ACC112 (cell line): ENCODE data around the gene TNFRSF18.

Experiments used
- H2AFZ ChIP-seq: fragments of 200-600 bp; sonication (generic); one replicate; pipeline ENCODE4 v1.6.0; 2017; ENCODE audit warnings: antibody characterized with exemption, low read length; ENCODE audit not compliant: unreplicated experiment
- H3K27ac ChIP-seq: fragments of 200-600 bp; sonication (generic); 2 replicates; pipeline ENCODE4 v1.5.1; 2014; ENCODE audit warnings: low read depth, mild to moderate bottlenecking, antibody characterized with exemption, low read length, moderate library complexity
- H3K27me3 ChIP-seq: fragments of 200-600 bp; sonication (generic); 2 replicates; pipeline ENCODE4 v1.6.1; 2014; ENCODE audit warnings: mild to moderate bottlenecking, antibody characterized with exemption, low read length, moderate library complexity, mixed read lengths; ENCODE audit not compliant: insufficient read depth
- H3K36me3 ChIP-seq: fragments of 200-600 bp; sonication (generic); 2 replicates; pipeline ENCODE4 v1.6.1; 2016; ENCODE audit warnings: mild to moderate bottlenecking, antibody characterized with exemption, low read length, moderate library complexity, mixed read lengths; ENCODE audit not compliant: insufficient read depth
- H3K4me1 ChIP-seq: fragments of 200-600 bp; sonication (generic); one replicate; pipeline ENCODE4 v1.6.1; 2016; ENCODE audit warnings: low read length, mixed read lengths; ENCODE audit not compliant: insufficient read depth, unreplicated experiment, control insufficient read depth
- H3K4me3 ChIP-seq: fragments of 200-600 bp; sonication (generic); 2 replicates; pipeline ENCODE4 v1.5.1; 2014; ENCODE audit warnings: mild to moderate bottlenecking, low read depth, low read length
- H3K79me2 ChIP-seq: fragments of 200-600 bp; sonication (generic); one replicate; pipeline ENCODE4 v1.6.0; 2016; ENCODE audit warnings: low read length; ENCODE audit not compliant: control insufficient read depth, unreplicated experiment, insufficient read depth

TNFRSF18 gene

GRCh38 chr1:1217621-1218523 lies 11.5 kb upstream of the TNFRSF18 start:
- Histone ChIP-seq H3K27me3 (no peaks in the 10 kb centered on the region), H3K4me3 (no peak overlapping the region), H3K36me3 (peaks cover 14% of the 10 kb centered on the region; the same call in 1 of the 2 replicates), H3K27ac (no peak overlapping the region), H2AFZ (no peak overlapping the region), H3K79me2 (no peaks in the 10 kb centered on the region), H3K4me1 (no peaks in the 10 kb centered on the region)

- Histone ChIP-seq H3K4me3 (no peak overlapping the region), H2AFZ (no peak overlapping the region), H3K79me2 (no peaks in the 10 kb centered on the region), H3K4me1 (no peaks in the 10 kb centered on the region), H3K36me3 (peaks cover 8% of the 10 kb centered on the region; the same call in 1 of the 2 replicates), H3K27ac (no peak overlapping the region), H3K27me3 (no peaks in the 10 kb centered on the region)
Observed at GRCh38 chr1:1216770-1217620, 10.6 kb upstream of the TNFRSF18 start.

GRCh38 chr1:1215881-1216605 lies 9.7 kb upstream of the TNFRSF18 start:
- H3K79me2 ChIP-seq = no peaks in the 10 kb centered on the region
- no peaks in the 10 kb centered on the region for H3K4me1 ChIP-seq
- peaks cover 8% of the 10 kb centered on the region; the same call in 1 of the 2 replicates for H3K36me3 ChIP-seq

GRCh38 chr1:1215080-1215676 lies 8.8 kb upstream of the TNFRSF18 start:
- H2AFZ ChIP-seq = no peak overlapping the region
- H3K27me3 ChIP-seq = no peaks in the 10 kb centered on the region
- H3K4me3 ChIP-seq = no peak overlapping the region
- H3K36me3 ChIP-seq = peaks cover 5% of the 10 kb centered on the region; the same call in 1 of the 2 replicates
- no peaks in the 10 kb centered on the region for H3K4me1 ChIP-seq
- H3K27ac ChIP-seq = no peak overlapping the region
- no peaks in the 10 kb centered on the region for H3K79me2 ChIP-seq

More at GRCh38 chr1:1215881-1216605, 9.7 kb upstream of the TNFRSF18 start:
- H3K4me3 ChIP-seq = no peak overlapping the region
- no peaks in the 10 kb centered on the region for H3K27me3 ChIP-seq
- no peak overlapping the region for H2AFZ ChIP-seq
- H3K27ac ChIP-seq = no peak overlapping the region

- H3K27ac ChIP-seq = no peak within 1 kb of the TSS
- H3K36me3 ChIP-seq = peaks cover 5% of the 10 kb centered on the region; the same call in 1 of the 2 replicates
- H3K27me3 ChIP-seq = no peaks in the 10 kb centered on the region
- no peaks in the 10 kb centered on the region for H3K79me2 ChIP-seq
- no peak within 1 kb of the TSS for H3K4me3 ChIP-seq
- H3K4me1 ChIP-seq = no peaks in the 10 kb centered on the region
- H2AFZ ChIP-seq = no peak within 1 kb of the TSS
Observed at GRCh38 chr1:1213345-1214265, 7.2 kb upstream of the TNFRSF18 start, which contains the start of gene TNFRSF4. Gene TNFRSF4 (minus strand): TSS chr1:1214153. CDS start chr1:1214127, 26 bp downstream.

GRCh38 chr1:1212780-1213344 lies 6.5 kb upstream of the TNFRSF18 start:
- H3K4me3 ChIP-seq = no peak overlapping the region
- H3K4me1 ChIP-seq = peaks cover 5% of the 10 kb centered on the region
- H3K27ac ChIP-seq = no peak overlapping the region

GRCh38 chr1:1211541-1212441 lies 5.4 kb upstream of the TNFRSF18 start:
- Histone ChIP-seq H3K36me3 (no peaks in the 10 kb centered on the region), H3K4me3 (no peak overlapping the region), H3K27ac (no peak overlapping the region), H3K4me1 (peaks cover 5% of the 10 kb centered on the region), H2AFZ (no peak overlapping the region), H3K27me3 (peaks cover 6% of the 10 kb centered on the region; the same call in 1 of the 2 replicates), H3K79me2 (no peaks in the 10 kb centered on the region)

More at GRCh38 chr1:1212780-1213344, 6.5 kb upstream of the TNFRSF18 start:
- Histone ChIP-seq H3K79me2 (no peaks in the 10 kb centered on the region), H3K27me3 (no peaks in the 10 kb centered on the region), H3K36me3 (no peaks in the 10 kb centered on the region; the same call in 1 of the 2 replicates), H2AFZ (no peak overlapping the region)

- Histone ChIP-seq H3K27me3 (peaks cover 13% of the 10 kb centered on the region; the same call in 1 of the 2 replicates), H3K4me1 (peaks cover 5% of the 10 kb centered on the region), H3K36me3 (no peaks in the 10 kb centered on the region), H3K79me2 (no peaks in the 10 kb centered on the region), H2AFZ (no peak overlapping the region), H3K27ac (no peak overlapping the region), H3K4me3 (no peak overlapping the region)
Observed at GRCh38 chr1:1210726-1211540, 4.5 kb upstream of the TNFRSF18 start.
